Motor neuron (in vitro differentiated cells): ENCODE measurements around the gene PAM. TPM values are rescaled to one million over a fixed set of nuclear protein-coding genes. Genes with fewer than 3 reads are reported as not detected.

ENCODE experiments used
- ATAC-seq, 8 experiments: fragments of 200-7000 bp; cut with Tn5 transposase; replicated peaks in 6 of 8; 2 replicates each; pipeline ENCODE4 v1.8.0; 2021; ENCODE audit warnings: mild to moderate bottlenecking in 8 of 8, moderate library complexity in 8 of 8
- H3K27ac ChIP-seq, 2 donors: fragments of 250-450 bp; sonication (Bioruptor Pico); 2 replicates each; pipeline ENCODE4 v1.9.0; 2021; ENCODE audit warnings: antibody characterized with exemption in 2 of 2, mild to moderate bottlenecking in 2 of 2, moderate library complexity in 1 of 2
- H3K4me1 ChIP-seq, 2 donors: fragments of 250-450 bp; sonication (Bioruptor Pico); replicated peaks in 1 of 2; 2 replicates each; pipeline ENCODE4 v1.6.1; 2021; ENCODE audit warnings: antibody characterized with exemption in 2 of 2, mild to moderate bottlenecking in 2 of 2, moderate library complexity in 1 of 2
- H3K4me3 ChIP-seq, 5 donors: fragments of 250-450 bp; sonication (Bioruptor Pico); 2 replicates each; pipeline ENCODE4 v1.9.0; 2021; ENCODE audit warnings: antibody characterized with exemption in 5 of 5, mild to moderate bottlenecking in 5 of 5, moderate library complexity in 4 of 5
- WGBS, 10 experiments: fragments of 450-650 bp; shearing (Covaris generic); methylation state at CpG; one replicate each; pipeline ENCODE4 v1.0.0; 2022; 5-methylcytosine and 5-hydroxymethylcytosine counted together
- in situ Hi-C, 9 experiments: fragments of 400-800 bp; cut with MboI; loops; one replicate each; pipeline ENCODE4 v1.15.0; 2021; ENCODE audit warnings: low sequenced_read_pairs in 9 of 9, low pct_unique_long_range_greater_than_20kb in 2 of 9; ENCODE audit not compliant: unreplicated experiment in 9 of 9
- total RNA-seq, 8 experiments: library from RNA; unstranded; fragments of 300-600 nt; gene quantifications; 2 replicates each; pipeline versions ENCODE4 v1.2.3 to v1.2.4, GENCODE V29; 2022

PAM gene
- total RNA-seq, 8 experiments from 2014 or later = 49.0 to 439 (median 74.4) TPM

DNA sequence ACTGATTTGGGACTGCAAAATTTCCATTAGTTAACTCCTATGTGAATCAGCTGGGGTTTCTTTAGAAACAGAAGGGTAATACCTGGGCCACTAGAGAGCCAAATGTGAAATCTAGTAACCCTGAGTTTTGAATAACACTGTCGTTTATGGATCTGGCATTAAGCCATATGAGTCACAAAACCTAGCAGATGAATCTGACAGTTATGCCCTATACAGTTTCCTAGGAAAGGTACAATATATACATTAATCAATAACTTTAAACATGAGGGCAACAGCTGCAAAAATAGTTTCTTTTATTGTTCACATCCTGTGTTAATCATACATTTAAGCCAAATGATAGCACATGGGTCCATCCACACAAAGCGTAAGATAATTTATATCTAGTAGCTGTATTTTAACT, 56.9 kb downstream of the PAM start:
- Histone ChIP-seq H3K4me1 (peaks cover 9 to 12% of the 10 kb centered on the region in 2 donors), H3K4me3 (no peak overlapping the region), H3K27ac (no peak overlapping the region)
- WGBS, 10 experiments = 44 to 100% (median 80%) methylated on average over 1 to 2 of the region's 2 CpGs; no CpG with 5 or more reads in 1 of the 10 experiments
- ATAC-seq = peak in 3 of 8 experiments; percentile 33 to 63 (median 59)
- in situ Hi-C loops = no loop called here

DNA sequence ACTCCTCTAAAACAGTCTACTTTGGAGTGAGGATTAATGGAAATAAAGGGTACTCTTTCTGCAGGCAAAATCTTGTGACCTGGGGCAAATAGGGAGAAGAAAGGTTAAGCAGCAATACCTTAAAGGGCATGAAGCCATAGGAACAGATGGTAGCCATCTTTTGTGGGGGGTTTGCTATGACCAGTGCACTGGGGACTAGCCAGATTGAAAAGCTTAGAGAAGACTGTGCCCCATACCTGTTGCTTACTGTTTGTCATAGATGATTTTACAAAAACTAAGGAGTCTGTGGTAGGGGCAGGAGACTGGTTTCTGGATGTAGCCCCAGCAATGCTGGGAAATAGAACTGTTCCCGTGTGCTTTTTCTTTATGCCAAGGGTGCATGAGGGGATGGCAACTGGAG, 58.6 kb downstream of the PAM start:
- no peak for ATAC-seq
- WGBS, 10 experiments = 0 to 40% (median 0%) methylated on average over 1 of the region's 1 CpG; no CpG with 5 or more reads in 4 of the 10 experiments
- in situ Hi-C loops = no loop called here
- Histone ChIP-seq H3K4me3 (no peak overlapping the region), H3K27ac (no peak overlapping the region), H3K4me1 (peaks cover 2 to 4% of the 10 kb centered on the region in 2 donors)

DNA sequence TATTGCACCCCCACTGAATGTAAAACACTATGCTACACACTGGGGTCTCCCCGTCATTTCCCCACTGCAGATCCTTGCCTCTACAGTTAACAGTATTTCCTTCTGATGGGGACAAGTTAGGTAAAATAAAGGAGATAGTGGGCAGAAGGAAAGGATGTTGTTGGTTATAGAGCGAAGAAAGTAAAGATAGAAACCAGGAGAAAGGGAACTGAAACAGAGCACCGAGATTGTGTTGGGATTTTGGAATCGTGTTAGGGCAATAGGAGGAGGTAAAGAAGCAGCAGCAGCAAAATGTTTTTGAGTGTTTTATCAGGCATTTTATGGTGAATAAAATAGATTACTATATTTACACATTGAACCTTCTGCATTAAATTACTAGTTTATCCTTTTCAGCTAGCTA, 60.0 kb downstream of the PAM start:
- Histone ChIP-seq H3K27ac (no peak overlapping the region), H3K4me1 (peaks cover 2 to 4% of the 10 kb centered on the region in 2 donors), H3K4me3 (no peak overlapping the region)
- no peak for ATAC-seq
- 82 to 100% (median 96%) methylated on average over 1 to 4 of the region's 4 CpGs; no CpG with 5 or more reads in 1 of the 10 experiments for WGBS, 10 experiments
- in situ Hi-C loops = no loop called here

DNA sequence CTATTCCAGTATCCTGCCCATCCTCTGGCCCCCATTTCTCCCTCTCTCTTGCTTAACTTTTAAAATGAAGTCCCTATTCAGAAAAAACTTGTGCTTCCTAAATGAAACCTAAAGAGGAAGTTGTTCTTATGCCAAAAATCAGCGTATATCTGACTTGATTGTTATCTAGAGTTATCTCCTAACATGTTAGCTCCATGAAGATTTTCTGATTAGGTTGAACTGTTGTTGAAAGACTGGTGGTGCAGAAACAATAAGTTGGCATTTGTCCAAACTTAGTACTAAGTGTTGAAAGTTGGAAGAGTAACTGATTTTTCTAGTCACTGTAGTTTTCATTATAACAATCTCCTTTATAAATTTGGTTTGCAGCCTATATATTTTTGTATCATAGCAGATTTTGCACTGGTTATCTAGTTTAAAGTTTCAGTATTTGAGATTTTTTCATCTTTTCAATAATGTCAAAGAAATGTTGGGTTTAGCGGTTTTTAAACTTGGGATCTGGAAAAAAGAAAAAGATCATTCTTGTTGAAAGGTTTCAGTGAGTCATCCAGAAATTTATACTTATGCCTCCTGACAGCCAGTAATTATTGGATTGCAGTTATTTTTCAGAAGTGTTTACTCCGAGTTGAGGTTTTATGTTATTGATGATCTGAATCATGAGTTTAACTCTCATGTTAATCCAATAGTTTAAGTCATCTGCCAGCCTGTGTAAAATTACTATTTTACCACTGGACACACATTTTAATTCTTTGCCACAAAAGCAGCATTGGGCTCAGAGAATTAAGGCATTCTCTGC, 60.6 kb downstream of the PAM start:
- in situ Hi-C loops = no loop called here
- H3K27ac ChIP-seq = no peak overlapping the region
- ATAC-seq = peak in 5 of 8 experiments; percentile 22 to 54 (median 38)
- H3K4me3 ChIP-seq = no peak overlapping the region
- H3K4me1 ChIP-seq = peaks cover 2 to 4% of the 10 kb centered on the region in 2 donors
- WGBS, 10 experiments = 20 to 100% (median 88%) methylated on average over 1 to 3 of the region's 3 CpGs

DNA sequence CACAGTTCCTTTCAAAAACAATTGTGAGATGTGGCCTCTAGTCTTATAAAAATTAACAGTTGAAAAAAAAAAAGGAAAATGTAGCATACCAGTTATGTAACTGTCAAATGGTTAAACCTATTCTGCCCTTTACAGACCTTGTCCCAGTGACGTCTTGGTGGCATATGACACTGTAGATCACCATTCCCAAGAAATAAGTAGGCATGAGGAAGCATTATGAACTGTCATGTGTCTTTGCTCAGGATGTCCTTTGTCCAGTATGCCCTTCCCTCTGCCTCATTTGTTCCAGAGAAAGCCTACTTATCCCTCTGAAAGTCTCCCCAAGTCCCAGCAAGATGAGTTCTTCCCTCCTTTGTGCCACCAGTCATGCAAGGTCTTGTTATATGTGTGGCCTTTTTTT, 63.2 kb downstream of the PAM start:
- in situ Hi-C loops = no loop called here
- H3K27ac ChIP-seq = no peak overlapping the region
- 33 to 100% (median 79%) methylated on average over 1 of the region's 1 CpG; no CpG with 5 or more reads in 2 of the 10 experiments for WGBS, 10 experiments
- ATAC-seq = no peak
- H3K4me1 ChIP-seq = peaks cover 2 to 4% of the 10 kb centered on the region in 2 donors
- no peak overlapping the region for H3K4me3 ChIP-seq

DNA sequence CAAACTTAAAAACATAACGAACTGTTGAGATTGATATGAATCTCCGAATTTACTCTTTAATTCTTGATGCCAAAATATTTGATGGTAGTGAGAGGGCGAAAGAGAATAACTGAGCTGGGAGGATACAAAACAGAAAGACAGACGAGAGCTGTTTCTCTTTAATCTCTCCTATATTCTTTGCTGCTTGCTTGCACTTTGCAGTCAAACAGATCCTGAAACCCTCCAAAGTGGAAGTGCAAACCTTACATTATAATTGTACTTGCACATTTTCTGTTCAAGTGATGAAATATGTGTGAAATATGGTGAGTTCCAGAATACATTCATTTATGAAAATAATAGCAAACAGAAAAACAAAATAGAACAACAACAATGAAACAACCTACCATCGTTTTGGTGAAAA, 63.8 kb downstream of the PAM start:
- no peak overlapping the region for H3K4me3 ChIP-seq
- H3K4me1 ChIP-seq = peaks cover 2 to 4% of the 10 kb centered on the region in 2 donors
- no peak overlapping the region for H3K27ac ChIP-seq
- in situ Hi-C loops = no loop called here
- ATAC-seq = no peak
- WGBS, 10 experiments = 42 to 100% (median 90%) methylated on average over 1 to 5 of the region's 5 CpGs

DNA sequence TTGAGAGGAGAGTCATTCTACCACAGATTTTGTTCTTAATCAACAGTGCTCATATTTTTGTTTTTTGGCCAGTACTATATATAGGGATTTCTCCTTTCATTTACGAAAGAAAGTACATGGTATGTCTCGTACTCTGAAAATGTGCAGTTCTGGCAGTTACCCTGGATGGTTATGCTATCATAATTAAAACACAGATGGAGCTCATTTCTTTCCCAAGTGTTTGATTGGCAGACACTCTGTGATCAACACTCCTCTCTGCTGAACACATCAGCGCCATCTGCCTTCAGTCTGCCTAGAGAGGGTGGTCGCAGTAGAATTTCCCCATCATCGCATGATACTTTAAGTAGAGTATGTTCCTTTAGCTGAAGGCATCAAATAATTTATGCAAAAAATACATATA, 64.5 kb downstream of the PAM start:
- in situ Hi-C loops = no loop called here

DNA sequence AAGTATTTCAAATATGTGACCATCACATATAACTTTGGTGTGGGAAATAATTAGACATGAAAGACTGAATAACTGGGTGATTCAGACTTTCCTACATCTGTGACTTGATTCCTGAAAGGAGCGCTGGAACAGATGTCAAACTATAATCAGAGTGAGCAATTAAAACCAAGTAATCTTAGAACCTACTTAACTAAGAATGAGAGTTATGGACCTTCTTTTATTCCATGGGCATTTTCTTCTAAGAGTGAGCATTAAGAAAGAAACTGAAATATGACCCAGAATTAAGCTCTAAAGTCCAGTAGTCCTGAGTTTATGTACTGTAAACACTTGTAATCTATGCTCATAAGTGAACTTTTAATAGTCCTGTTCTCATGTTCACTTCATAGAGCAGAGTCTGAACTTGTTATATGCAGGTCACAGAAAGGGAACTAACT, 68.4 kb downstream of the PAM start:
- ATAC-seq = peak in 2 of 8 experiments; percentile 62 to 71
- in situ Hi-C loops = no loop called here
- 18 to 100% (median 60%) methylated on average over 1 of the region's 1 CpG; no CpG with 5 or more reads in 4 of the 10 experiments for WGBS, 10 experiments
- Histone ChIP-seq H3K4me3 (no peak overlapping the region), H3K4me1 (no peaks in the 10 kb centered on the region), H3K27ac (no peak overlapping the region)

More for the DNA sequence above, 64.5 kb downstream of the PAM start:
- Histone ChIP-seq H3K4me3 (no peak overlapping the region), H3K4me1 (peaks cover 2 to 4% of the 10 kb centered on the region in 2 donors), H3K27ac (no peak overlapping the region)
- ATAC-seq = no peak
- WGBS, 10 experiments = 58 to 100% (median 86%) methylated on average over 2 to 5 of the region's 5 CpGs

DNA sequence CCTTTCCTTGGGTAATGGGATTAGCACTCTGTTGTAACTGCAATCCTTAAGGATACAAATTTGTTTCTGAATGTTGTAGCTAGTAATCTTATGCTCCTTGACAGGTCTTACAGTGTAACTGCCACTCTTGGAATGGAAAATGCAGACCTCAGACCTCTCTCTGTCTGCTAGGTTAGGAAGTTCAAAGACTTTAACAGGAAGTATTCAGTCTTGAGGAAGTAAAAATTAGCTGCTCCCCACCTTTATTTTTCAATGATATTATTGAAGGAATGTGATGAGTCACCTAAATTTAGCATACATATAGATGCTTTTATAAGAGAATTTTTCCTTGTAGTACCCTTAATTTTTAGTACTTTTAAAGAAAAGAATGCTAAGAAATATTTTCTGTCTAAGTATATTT, 71.5 kb downstream of the PAM start:
- no peak overlapping the region for H3K4me3 ChIP-seq
- no peak overlapping the region for H3K27ac ChIP-seq
- ATAC-seq = peak in 1 of 8 experiments; percentile 33
- in situ Hi-C loops = no loop called here
- no peaks in the 10 kb centered on the region for H3K4me1 ChIP-seq

DNA sequence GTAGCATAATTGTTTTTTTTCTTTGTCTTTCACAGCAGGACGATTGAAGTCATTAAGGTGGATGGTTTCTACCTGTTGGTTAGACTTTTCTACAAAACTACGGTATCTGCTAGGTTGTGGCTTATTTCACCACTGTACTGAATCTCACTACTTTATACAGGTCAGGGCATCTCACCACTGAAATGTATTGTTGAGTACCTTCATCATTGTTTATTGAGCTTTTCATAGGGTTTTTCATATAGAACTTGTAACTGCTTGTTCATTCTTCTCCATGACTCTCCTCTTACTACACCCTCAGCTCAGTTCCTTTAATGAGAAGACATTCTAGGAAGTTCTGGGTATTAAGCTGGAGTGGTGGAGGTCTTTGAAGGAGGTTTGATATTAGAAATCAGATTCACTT, 75.1 kb downstream of the PAM start:
- Histone ChIP-seq H3K4me3 (no peak overlapping the region), H3K27ac (no peak overlapping the region), H3K4me1 (no peaks in the 10 kb centered on the region)
- ATAC-seq = no peak
- WGBS, 10 experiments = 78 to 100% (median 100%) methylated on average over 1 to 2 of the region's 2 CpGs; no CpG with 5 or more reads in 1 of the 10 experiments
- in situ Hi-C loops = no loop called here

DNA sequence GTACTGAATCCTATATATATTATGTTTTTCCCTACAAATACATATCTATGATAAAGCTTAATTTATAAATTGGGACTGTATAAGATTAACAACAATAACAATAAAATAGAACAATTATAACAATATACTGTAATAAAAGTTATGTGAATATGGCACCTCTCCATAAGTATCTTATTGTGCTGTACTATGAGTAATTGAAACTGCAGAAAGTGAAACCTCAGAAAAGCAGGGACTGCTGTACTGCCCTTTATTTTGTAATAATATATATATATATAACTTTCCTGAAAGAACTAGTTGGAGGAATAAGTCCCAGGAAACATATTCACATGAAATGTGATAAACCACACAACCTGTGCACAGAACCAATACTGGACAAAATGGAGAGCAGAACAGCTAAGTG, 77.3 kb downstream of the PAM start:
- H3K4me1 ChIP-seq = no peaks in the 10 kb centered on the region
- no peak overlapping the region for H3K27ac ChIP-seq
- in situ Hi-C loops = no loop called here
- no peak overlapping the region for H3K4me3 ChIP-seq
- no peak for ATAC-seq

DNA sequence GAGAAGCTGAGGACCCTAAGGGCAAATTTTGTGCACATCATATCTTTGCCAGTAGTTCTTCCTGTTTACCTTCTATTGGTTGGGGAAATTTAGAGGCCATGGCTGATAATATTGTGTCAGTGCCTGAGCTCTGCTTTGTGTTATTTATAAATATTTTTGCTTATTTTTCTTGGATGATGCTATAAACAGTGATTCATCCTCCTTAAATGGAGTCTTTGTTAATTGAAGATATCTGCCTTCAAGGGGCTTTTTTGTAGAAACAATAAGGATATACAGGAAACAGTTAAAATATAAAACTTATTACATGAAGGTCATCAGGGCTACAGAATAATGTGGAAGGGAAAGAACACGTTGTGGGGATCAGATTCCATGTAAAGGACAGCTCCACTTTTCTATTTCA, 78.0 kb downstream of the PAM start:
- no peak overlapping the region for H3K27ac ChIP-seq
- WGBS, 10 experiments = 40 to 100% (median 86%) methylated on average over 1 of the region's 1 CpG; no CpG with 5 or more reads in 2 of the 10 experiments
- in situ Hi-C loops = no loop called here
- no peak for ATAC-seq
- H3K4me3 ChIP-seq = no peak overlapping the region
- no peaks in the 10 kb centered on the region for H3K4me1 ChIP-seq

DNA sequence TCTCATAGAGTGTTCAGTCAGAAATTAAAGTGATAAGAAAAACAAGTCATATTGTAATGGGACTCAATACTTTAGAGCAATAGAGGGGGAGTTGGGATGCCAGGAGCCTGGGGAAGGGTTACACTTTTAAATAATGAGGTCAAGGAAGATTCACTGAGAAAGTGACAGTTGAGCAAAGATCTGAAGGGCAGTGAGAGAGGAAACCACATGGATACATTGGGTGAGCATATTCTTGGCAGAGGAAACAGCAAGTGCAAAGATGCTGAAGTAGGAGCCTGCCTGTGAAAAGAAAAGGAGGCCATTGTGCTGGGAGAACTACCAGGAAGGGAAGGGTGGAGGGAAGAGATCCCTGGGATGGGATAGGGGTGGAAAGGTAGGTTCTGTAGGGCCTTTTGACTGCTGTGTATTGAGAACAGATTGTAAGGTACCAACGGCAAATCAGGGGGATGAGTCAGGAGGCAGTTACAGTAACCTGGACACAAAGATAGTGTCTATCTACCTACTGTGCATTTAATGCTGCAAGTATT, 79.4 kb downstream of the PAM start:
- Histone ChIP-seq H3K4me3 (no peak overlapping the region), H3K4me1 (no peaks in the 10 kb centered on the region), H3K27ac (no peak overlapping the region)
- no peak for ATAC-seq
- WGBS, 10 experiments = 88 to 100% (median 100%) methylated on average over 1 of the region's 1 CpG; no CpG with 5 or more reads in 4 of the 10 experiments
- in situ Hi-C loops = no loop called here

DNA sequence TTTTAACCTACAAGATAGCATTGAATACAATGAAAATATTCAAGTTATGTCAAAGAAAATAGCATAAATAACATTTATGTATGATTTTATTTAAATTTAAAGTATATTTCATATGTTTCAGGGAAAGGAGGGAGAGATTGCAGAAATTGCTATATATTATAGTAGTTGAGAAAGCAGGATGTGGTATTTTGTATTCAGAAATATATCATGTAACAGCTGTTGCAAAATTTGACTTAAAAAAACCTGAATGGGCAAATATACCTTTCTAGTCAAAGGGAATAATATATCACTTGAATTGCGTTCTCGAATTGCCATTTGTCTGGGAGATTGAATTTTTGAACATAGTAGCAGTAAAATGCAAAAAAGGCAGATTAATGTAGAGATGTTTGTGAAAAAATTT, 80.6 kb downstream of the PAM start:
- no peaks in the 10 kb centered on the region for H3K4me1 ChIP-seq
- H3K4me3 ChIP-seq = no peak overlapping the region
- in situ Hi-C loops = no loop called here
- ATAC-seq = no peak
- WGBS, 10 experiments = 83 to 100% (median 95%) methylated on average over 1 to 2 of the region's 2 CpGs; no CpG with 5 or more reads in 1 of the 10 experiments
- H3K27ac ChIP-seq = no peak overlapping the region
